GM21825 (cell line): ENCODE data around the gene M6PR.
"Not testable (repeated sequence)": the region's sequence is repeated elsewhere in the genome, so short reads cannot be mapped to it uniquely, and the experiment has no call there.

Experiments
- ATAC-seq: cut with Tn5 transposase; IDR thresholded peaks from one replicate; pipeline ENCODE4 v1.9.1; 2021; ENCODE audit warnings: mild to moderate bottlenecking, moderate library complexity; ENCODE audit not compliant: unreplicated experiment

Gene M6PR

DNA sequence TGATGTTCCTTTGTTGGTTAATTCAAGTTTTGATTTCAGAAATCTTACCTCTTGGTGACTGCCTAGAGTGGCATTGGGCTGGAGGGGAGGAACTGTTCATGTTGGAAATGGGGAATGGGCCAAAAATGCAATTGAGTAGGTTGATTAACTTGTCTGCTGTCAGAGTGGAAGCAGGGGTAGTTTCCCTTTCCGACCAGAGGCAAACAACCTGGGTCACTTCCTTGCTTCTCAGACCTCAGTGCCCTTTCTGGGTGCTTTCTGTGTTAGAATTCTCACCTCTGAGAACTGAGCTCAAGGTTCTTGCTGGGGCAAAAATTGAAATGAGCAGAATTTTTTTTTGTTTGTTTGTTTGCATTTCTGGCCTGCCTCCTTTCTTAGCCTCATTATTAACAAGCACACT lies 2.3 kb upstream of the M6PR start:
- no peak for ATAC-seq

DNA sequence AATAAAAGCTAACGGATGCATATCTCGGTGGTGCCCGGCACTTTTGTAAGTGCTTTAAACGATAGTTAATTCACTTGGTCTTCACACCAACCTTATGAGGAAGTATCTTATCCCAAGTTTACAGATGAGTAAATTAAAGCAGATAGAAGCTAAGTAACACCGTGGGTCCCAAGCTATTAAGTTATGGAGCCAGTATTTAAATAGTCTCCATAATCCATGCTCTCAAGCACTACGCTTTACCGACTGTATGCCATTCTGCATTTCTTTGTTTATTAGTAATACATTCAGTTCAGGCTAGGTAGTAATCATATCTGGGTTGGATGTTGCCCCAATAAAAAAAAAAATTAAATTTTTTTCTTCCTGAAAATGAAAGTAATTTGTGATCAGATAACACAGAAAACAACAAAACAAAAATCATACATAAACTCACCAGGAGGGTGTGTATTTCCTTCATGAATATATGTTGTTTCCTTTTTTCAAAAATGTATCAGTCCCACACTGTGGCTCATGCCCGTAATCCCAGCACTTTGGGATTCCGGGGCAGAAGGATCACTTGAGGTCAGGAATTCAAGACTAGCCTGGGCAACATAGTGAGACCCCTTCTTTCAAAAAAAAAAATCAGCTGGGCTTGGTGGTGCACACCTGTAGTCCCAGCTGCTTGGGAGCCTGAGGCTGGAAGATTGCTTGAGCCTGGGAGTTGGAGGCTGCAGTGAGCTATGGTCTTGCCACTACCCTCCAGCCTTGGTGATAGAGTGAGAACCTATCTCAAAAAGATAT lies 1.4 kb upstream of the M6PR start:
- no peak for ATAC-seq

DNA sequence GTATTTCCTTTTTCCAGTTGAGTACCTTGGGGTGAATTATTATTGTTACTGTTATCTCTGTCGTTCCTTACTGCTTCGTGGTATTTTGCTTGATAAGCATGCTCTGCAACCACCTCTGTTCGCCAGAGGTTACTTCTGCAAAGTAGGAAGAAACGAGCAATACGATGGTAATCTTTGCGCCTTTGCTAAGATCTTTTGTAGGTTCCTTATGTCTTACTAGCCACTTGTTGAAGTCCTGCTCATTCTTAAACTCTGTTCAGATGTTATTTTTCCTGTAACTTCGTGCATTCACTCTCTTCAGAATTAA lies 729 bp upstream of the M6PR start:
- no peak for ATAC-seq

DNA sequence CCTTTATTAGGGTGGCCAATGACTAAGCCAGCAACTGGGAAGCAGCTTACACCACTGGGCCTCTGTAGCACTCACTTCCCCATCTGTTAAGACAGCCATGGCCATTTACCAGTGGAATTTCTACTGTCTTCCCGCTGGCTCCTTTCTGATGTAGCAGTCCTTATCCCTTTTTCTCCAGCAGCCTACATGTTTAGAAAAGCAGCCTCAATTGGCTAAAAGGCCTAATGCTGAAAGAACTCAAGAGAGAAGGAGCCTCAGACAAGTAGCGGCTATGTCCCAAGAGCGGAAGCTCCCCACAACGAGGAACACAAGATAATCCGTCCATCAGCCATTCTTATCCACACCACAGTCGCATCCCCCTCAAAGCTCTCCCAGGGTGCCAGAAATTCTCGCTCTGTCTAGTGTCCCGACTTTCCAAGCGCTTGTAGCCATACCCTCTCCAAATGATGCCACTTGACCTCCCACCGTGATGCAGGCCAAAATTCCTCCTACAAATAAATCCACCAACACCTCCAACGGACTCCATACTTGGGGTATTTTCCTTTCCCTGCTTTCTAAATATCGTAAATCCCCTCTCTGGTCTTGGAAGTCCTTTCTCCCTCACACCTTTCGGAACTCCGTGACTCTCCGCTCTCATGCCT lies 624 bp downstream of the M6PR start:
- no peak for ATAC-seq

DNA sequence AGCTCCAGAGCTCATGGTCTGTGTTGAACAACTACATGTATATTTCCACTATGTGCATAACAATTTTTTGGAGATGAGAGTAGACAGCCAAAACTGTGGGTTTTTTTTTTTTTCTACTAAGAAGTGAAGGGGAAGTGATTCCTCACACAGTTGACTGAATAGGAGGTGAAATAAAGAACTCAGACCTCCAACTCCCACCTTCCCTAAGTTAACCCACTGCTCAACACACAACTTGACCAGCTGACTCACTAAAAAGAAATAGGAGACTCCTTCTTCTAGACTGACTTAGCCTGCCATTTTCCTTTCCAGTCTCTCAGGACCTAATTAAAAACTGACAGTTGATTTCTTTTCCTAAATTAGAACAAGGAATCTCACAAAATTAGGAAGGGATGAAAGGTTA lies 1.7 kb downstream of the M6PR start:
- ATAC-seq: no peak

DNA sequence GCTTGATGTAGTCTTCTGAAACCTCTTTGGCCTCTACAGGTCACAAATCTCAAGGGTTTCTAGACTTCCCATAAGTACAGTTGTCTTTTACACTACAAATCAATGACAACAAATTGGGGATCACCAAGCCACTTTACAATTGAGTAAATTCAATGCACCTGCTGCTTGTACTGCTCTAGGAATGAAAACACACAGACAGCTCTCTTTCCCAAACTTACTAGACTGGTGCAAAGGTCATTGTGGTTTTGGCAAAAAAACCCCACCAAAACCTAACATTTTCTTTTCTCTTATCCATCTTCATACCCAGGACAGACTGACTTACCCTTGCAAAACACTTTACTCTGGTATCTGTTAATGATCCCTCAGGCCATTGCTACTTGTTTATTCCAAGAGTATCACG lies 2.7 kb downstream of the M6PR start:
- ATAC-seq: no peak

DNA sequence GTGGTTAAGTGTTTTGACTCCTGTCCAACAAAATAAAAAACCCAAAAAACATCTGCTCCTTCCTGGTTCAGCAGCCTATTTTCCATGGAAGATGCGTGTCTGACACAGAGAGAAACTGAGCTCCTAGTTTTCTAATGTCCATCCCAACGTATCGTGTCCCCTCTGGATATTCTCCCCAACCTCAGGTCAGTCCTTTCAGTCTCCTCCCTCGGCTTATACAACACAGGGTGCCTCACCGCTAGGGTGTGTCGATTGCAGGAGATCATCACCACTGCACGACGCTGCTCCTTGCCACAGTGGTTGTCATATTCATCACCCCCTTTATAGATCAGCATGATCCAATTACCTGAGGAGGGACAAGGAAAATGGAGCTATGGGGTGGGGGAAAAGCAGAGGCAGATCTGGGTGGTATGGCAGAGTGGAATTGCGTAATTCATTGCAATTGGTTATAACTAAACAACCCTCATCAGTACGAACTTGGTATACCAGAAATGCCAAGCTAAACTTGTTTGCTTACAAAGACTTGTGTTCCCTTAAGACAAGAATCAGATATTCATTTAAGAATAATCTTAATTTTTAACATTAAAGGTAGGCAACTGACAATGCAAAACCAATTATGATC lies 5.8 kb downstream of the M6PR start:
- no peak for ATAC-seq

DNA sequence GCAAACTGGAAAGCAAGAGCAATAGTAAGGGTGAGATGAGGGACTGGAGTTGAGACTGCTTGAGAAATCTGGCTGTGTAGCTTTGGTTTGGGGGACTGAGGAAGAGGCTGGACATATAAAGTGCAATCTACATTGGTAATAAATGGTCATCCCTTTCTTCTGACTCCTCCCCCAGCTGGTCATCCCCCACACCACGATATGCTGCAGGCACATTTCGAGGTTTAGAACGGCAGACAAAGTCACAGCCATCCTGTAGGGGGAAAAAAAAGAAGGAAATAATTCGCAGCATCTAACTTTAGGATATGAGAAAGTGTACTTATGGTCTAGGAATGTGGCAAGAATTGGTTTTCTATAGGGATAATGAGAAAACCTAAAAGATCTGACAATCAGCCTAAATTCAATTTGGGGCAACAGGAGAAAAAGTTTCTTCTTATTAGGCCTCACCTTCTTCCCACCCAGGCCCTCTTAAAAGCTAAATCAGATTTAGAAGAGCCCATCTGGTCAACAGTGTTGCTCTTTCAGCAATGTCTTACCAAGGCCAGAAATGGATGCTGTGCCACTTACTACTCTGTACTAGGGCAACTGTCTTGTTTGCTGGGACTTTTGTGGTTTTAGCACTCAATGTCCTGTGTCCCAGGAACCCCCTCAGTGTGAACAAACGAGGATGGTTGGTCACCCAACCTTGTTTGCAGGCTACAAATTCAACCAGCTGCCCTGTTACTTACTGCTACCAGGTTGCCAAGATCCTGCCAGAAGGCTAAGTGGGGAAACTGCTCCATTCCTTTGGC lies 7.6 kb downstream of the M6PR start:
- ATAC-seq: no peak

DNA sequence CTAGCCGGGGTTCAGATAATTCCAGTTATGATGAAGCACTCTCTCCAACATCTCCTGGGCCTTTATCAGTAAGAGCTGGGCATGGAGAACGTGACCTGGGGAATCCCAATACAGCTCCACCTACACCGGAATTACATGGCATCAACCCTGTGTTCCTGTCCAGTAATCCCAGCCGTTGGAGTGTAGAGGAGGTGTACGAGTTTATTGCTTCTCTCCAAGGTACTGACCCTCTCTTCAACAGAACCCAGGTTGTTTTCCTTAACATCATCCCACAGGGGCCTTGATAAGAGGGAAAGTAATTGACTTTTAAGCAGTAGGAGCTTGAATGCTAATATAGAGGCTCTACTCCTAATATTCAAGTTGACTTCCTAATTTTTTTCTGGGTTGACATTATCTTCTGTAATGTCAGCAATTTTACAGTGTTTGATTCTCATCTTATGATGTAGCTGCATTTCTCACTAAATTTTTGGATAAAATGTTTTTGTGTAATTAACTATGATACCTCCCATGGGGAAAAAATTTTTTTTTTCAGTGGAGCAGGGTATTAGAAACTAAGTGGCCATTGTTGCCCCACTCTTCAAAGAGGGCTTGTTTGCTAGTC lies 11.5 kb downstream of the M6PR start:
- ATAC-seq: not testable (repeated sequence)

DNA sequence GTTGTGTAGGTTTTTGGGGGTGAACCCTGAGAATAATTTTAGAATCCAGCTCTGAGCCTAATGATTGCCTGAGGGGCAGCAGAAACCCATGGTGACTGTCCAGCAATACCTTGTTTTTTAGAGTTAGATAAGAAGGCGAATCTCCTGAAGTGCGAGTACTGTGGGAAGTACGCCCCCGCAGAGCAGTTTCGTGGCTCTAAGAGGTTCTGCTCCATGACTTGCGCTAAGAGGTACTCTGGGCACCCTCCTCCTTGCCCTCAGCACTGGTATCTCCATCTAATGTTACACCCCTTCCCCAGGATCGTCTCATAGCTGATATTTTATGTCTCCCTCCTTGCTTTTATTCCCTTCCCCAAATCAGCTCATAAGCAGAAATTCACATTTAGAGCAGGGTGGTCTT lies 12.7 kb downstream of the M6PR start:
- no peak for ATAC-seq

DNA sequence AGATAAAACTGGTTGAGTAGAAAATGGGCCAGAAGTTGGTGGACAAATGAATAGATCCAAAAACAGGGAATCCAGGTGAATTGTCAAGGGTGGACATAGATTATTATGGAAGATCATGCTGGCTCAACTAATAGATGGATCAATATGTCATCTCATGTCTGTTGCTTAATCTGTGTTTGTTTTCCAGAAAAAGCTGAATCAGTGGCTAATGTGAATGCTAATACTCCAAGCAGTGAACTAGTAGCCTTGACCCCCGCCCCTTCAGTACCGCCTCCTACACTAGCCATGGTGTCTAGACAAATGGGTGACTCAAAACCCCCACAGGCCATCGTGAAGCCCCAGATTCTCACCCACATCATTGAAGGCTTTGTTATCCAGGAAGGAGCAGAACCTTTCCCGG lies 15.4 kb downstream of the M6PR start:
- not testable (repeated sequence) for ATAC-seq

DNA sequence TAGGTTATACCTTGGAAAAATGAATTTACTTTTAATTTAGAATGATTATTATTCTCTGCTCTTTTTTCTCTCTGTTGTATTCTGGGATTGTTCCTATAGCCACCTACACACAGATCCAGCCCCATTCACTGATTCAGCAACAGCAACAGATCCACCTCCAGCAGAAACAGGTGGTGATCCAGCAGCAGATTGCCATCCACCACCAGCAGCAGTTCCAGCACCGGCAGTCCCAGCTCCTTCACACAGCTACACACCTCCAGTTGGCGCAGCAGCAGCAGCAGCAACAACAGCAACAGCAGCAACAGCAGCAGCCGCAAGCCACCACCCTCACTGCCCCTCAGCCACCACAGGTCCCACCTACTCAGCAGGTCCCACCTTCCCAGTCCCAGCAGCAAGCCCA lies 17.0 kb downstream of the M6PR start:
- not testable (repeated sequence) for ATAC-seq

DNA sequence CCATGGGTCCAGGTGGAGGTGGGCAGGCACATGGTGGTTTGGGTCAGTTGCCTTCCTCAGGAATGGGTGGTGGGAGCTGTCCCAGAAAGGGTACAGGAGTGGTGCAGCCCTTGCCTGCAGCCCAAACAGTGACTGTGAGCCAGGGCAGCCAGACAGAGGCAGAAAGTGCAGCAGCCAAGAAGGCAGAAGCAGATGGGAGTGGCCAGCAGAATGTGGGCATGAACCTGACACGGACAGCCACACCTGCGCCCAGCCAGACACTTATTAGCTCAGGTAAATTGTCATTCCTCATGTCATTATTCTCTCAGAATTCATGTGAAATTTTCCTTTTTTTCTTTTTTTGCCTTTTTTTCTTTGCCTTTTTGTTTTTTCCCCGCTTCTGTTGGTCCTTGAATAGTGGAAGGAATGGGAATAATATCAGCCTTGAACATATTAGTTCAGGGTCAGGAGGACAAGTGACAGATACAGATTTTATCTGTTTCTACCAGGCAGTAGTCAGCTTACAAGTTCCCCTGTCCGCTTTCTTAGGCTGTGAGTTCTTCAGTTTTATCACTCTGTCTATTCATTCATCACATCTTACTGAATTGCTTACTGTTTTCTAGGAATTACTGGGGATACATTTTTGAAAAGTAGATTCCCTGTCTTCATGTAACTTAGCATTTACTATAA lies 18.7 kb downstream of the M6PR start:
- not testable (repeated sequence) for ATAC-seq

DNA sequence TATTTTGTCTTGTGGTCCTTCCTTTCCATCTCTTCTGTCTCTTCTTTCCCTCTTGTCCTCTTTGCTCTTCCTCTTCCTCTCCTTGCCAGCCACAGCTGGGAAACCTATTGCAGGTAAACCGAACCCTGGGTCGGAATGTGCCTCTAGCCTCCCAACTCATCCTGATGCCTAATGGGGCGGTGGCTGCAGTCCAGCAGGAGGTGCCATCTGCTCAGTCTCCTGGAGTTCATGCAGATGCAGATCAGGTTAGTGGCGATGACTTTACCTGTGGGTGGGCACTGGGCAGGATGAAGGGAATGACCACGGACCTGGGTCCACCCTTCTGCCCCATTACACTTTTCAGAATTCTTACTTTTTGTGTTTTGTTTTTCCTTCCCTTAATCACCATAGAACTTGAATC lies 26.9 kb downstream of the M6PR start:
- ATAC-seq: no peak

DNA sequence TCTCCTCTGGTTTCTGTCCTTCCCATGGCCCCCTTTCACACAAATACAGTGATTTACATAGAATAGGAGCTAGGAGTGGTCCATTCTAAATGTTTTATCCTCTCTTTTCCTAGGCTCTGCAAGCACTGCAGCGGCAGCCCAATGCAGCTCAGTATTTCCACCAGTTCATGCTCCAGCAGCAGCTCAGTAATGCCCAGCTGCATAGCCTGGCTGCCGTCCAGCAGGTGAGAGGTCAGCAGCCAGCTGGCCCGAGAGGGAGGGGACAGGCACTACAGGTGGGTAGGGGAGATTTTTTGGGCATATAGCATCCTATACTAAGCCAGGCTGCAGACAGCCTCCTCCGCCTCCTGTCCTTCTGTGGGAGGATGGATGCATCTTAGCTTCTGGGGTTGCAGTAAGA lies 29.8 kb downstream of the M6PR start:
- ATAC-seq: not testable (repeated sequence)

DNA sequence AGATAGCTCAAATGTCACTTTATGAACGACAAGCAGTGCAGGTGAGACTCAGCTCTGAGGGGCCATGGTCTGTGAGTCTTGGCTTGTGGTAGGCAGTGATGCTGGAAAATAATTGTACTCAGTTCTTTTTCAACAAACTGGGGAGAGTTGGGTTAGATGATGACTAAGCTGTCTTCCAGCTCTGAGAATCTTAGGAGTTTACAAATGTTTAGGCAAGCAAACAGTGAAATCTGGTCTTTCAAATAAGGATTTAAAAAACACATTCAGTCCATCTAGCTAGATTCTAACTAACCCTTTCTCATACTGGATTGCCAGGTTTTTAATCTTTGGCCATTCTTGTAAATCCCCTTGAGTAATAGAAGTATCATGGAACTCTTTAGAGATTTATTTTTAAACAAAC lies 31.7 kb downstream of the M6PR start:
- no peak for ATAC-seq

DNA sequence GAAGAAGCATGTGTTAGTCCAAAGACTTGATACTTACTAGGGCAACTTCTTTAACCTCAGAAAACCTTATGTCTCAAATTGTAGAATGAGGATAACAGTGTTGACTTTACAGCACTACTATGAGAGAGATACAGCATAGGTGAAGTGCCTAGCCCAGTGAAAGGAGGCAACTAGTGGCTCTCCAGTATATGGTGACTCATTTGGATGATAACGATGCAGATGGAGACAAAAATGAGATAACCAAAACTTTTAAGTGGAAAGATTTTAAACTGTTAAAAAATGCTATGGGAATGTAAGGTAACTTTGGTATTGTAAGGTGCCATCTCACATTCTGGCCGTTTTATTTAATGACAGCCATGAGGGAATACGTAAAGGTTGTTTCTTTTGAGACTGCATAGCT lies 32.4 kb downstream of the M6PR start:
- no peak for ATAC-seq

DNA sequence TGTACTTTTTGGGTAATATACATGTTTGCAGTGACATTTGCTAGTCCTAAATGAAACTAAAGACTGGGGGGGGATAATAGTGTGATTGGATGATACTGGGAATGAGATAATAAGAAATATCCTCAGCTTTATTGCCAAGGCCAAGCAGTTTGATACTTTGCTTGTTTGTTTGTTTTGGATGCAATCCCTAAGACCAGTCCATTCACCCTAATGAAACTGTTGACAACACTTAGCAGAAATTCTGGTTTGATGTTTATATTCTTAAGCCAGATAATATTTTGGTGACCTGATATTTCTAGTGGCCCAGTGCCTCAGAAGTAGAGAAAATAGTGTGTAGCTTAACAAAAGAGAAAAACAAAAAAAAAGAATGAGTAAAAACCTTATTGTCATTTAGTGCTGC lies 33.3 kb downstream of the M6PR start:
- no peak for ATAC-seq

DNA sequence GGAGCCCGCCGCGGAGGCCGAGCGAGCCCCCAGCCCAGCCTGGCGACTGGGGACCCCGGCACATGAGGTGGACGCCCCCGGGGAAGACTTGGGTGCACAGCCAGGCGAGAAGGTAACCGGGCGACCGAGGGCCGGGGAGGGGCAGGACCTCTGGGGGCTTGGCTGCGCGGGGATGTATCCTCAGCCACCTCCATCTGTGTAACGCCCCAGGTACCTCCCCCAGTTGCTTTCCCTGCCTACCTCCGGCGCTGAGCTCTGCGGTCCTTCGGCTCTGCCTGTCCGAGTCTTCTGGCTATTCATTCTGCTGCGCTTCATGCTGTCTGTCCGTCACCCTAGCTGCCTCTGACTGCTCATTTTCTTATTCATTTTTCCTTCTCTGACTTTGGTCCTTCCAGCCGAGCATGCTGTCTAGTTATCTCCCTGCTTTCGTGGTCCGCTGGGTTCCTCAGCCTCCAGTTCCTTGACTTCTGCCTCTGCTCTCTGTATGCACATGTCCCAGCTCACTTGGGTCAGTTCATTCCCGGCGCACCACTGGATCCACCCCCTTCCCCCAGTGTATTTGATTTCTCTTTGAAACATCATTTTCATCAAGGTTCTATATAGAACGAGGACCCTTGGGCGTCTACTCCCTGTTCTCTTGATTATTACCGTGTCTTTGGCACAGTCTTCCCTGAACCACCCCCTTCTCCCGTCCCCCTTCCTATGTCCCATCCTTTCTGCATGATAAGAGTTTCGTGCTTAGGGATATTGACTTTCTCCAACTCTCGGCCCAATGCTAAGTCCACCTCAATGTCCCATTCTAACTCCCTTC lies 34.5 kb downstream of the M6PR start:
- ATAC-seq: peak; percentile 76
